OCI-LY3 (cell line): Measurements from ENCODE around the gene MINDY3.

Experiments used
- EZH2phosphoT487 ChIP-seq: fragments of 200-600 bp; shearing (Covaris generic); IDR thresholded peaks from 2 replicates; pipeline ENCODE4 v1.6.1; 2018; ENCODE audit warnings: antibody characterized with exemption, mixed run types, low read depth
- TF ChIP-seq, protein P1 (sequence below): fragments of 200-600, 300-600 bp; sonication (generic); IDR thresholded peaks from 2 replicates; pipeline ENCODE4 v1.5.1; 2014; ENCODE audit warnings: antibody characterized with exemption, low read length, low read depth

DNA sequence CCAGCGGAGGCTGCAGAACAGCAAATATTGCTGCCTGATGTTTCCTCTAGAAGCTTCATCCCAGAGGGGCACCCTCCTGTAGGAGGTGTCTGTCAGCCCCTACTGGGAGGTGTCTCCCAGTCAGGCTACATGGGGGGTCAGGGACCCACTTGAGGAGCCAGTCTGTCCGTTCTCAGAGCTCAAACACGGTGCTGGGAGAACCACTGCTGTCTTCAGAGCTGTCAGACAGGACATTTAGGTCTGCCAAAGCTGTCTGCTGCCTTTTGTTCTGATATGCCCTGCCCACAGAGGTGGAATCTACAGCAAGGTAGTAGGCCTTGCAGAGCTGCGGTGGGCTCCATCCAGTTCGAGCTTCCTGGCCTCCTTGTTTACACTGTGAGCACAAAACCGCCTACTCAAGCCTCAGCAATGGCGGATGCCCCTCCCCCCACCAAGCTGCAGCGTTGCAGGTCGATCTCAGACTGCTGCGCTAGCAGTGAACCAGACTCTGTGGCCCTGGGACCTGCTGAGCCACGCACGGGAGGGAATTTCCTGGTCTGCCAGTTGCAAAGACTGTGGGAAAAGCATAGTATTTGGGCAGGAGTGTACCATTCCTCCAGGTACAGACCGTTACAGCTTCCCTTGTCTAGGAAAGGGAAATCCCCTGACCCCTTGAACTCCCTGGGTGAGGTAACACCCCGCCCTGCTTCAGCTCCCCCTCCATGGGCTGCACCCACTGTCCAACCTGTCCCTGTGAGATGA lies 17.7 kb upstream of the MINDY3 start:
- TF ChIP-seq, protein P1, sequence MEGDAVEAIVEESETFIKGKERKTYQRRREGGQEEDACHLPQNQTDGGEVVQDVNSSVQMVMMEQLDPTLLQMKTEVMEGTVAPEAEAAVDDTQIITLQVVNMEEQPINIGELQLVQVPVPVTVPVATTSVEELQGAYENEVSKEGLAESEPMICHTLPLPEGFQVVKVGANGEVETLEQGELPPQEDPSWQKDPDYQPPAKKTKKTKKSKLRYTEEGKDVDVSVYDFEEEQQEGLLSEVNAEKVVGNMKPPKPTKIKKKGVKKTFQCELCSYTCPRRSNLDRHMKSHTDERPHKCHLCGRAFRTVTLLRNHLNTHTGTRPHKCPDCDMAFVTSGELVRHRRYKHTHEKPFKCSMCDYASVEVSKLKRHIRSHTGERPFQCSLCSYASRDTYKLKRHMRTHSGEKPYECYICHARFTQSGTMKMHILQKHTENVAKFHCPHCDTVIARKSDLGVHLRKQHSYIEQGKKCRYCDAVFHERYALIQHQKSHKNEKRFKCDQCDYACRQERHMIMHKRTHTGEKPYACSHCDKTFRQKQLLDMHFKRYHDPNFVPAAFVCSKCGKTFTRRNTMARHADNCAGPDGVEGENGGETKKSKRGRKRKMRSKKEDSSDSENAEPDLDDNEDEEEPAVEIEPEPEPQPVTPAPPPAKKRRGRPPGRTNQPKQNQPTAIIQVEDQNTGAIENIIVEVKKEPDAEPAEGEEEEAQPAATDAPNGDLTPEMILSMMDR, result no peak
- no peak for TF ChIP-seq EZH2phosphoT487
